Measurements from ENCODE around the gene CEP104.

- no peak for TF ChIP-seq POLR2A (IDR thresholded peaks at IDR 0.05)
- TF ChIP-seq, protein P1, sequence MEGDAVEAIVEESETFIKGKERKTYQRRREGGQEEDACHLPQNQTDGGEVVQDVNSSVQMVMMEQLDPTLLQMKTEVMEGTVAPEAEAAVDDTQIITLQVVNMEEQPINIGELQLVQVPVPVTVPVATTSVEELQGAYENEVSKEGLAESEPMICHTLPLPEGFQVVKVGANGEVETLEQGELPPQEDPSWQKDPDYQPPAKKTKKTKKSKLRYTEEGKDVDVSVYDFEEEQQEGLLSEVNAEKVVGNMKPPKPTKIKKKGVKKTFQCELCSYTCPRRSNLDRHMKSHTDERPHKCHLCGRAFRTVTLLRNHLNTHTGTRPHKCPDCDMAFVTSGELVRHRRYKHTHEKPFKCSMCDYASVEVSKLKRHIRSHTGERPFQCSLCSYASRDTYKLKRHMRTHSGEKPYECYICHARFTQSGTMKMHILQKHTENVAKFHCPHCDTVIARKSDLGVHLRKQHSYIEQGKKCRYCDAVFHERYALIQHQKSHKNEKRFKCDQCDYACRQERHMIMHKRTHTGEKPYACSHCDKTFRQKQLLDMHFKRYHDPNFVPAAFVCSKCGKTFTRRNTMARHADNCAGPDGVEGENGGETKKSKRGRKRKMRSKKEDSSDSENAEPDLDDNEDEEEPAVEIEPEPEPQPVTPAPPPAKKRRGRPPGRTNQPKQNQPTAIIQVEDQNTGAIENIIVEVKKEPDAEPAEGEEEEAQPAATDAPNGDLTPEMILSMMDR (IDR thresholded peaks at IDR 0.05): no peak
- TF ChIP-seq POLR2AphosphoS5 (IDR thresholded peaks at IDR 0.05): no peak
Observed at GRCh38 chr1:3852711-3853485, 4.1 kb downstream of the CEP104 start.
